Measurements from ENCODE around the gene MAN2B1.
A peak's percentile ranks its signal among the peaks of the same experiment; 100 is the strongest.
"Not testable (repeated sequence)": the region's sequence is repeated elsewhere in the genome, so short reads cannot be mapped to it uniquely, and the experiment has no call there.

The MAN2B1 gene

GRCh38 chr19:12666265-12667048 is at the start of gene MAN2B1, which contains the start of gene WDR83:
MAN2B1 (minus strand) TSS chr19:12666742; CDS start chr19:12666701, 41 bp downstream.
WDR83 (plus strand) TSS chr19:12666807; CDS start chr19:12669791, 2,984 bp downstream.
- in situ Hi-C loops (cut with MboI; ENCODE audit: low pct_unique_long_range_greater_than_20kb, low sequenced_read_pairs, unreplicated experiment), result no loop called here

GRCh38 chr19:12715929-12716328 is 49.4 kb upstream of the MAN2B1 start:
- in situ Hi-C loops (cut with MboI; ENCODE audit: low pct_unique_long_range_greater_than_20kb, low sequenced_read_pairs, unreplicated experiment), result no loop called here
- no peak for DNase-seq (ENCODE audit: low spot score)
- no peak for TF ChIP-seq CTCF (IDR thresholded peaks at IDR 0.05; ENCODE audit: extremely low read depth, insufficient read depth, missing control alignments)

More at GRCh38 chr19:12666265-12667048, at the start of gene MAN2B1, which contains the start of gene WDR83:
- no peak for TF ChIP-seq CTCF (IDR thresholded peaks at IDR 0.05; ENCODE audit: extremely low read depth, insufficient read depth, missing control alignments)
- DNase-seq (ENCODE audit: low spot score), result peak; percentile 94

GRCh38 chr19:12715102-12715501 is 48.6 kb upstream of the MAN2B1 start:
- no peak for TF ChIP-seq CTCF (IDR thresholded peaks at IDR 0.05; ENCODE audit: extremely low read depth, insufficient read depth, missing control alignments)
- no peak for DNase-seq (ENCODE audit: low spot score)
- in situ Hi-C loops (cut with MboI; ENCODE audit: low pct_unique_long_range_greater_than_20kb, low sequenced_read_pairs, unreplicated experiment), result no loop called here

GRCh38 chr19:12713304-12713703 is 46.8 kb upstream of the MAN2B1 start:
- DNase-seq (ENCODE audit: low spot score); in situ Hi-C loops (cut with MboI; ENCODE audit: low pct_unique_long_range_greater_than_20kb, low sequenced_read_pairs, unreplicated experiment): not testable (repeated sequence)

GRCh38 chr19:12712077-12712476 is 45.5 kb upstream of the MAN2B1 start:
- in situ Hi-C loops (cut with MboI; ENCODE audit: low pct_unique_long_range_greater_than_20kb, low sequenced_read_pairs, unreplicated experiment), result not testable (repeated sequence)

GRCh38 chr19:12711187-12711586 is 44.6 kb upstream of the MAN2B1 start:
- in situ Hi-C loops (cut with MboI; ENCODE audit: low pct_unique_long_range_greater_than_20kb, low sequenced_read_pairs, unreplicated experiment), result no loop called here
- TF ChIP-seq CTCF (IDR thresholded peaks at IDR 0.05; ENCODE audit: extremely low read depth, insufficient read depth, missing control alignments), result no peak
- no peak for DNase-seq (ENCODE audit: low spot score)

More at GRCh38 chr19:12712077-12712476, 45.5 kb upstream of the MAN2B1 start:
- not testable (repeated sequence) for DNase-seq (ENCODE audit: low spot score)

- in situ Hi-C loops (cut with MboI; ENCODE audit: low pct_unique_long_range_greater_than_20kb, low sequenced_read_pairs, unreplicated experiment), result no loop called here
- TF ChIP-seq CTCF (IDR thresholded peaks at IDR 0.05; ENCODE audit: extremely low read depth, insufficient read depth, missing control alignments), result no peak
Observed at GRCh38 chr19:12708641-12709040, 42.1 kb upstream of the MAN2B1 start.

More at GRCh38 chr19:12708641-12709040, 42.1 kb upstream of the MAN2B1 start:
- DNase-seq (ENCODE audit: low spot score), result no peak

All from GM13977 (cell line).